Stimulated activated memory B cell treated with anti-CD40 and anti-IgM and Interleukin-4, amounts not matched to agents 10 μg/mL and 1 μg/mL and 100 μg/mL, for 72 hours (primary cell): ENCODE measurements around the gene MEP1B.
A peak's percentile ranks its signal among the peaks of the same experiment; 100 is the strongest.
"Not testable (repeated sequence)": the region's sequence is repeated elsewhere in the genome, so short reads cannot be mapped to it uniquely, and the experiment has no call there.

Source experiments
- ATAC-seq: fragments of 150-1000 bp; cut with Tn5 transposase; 2 replicates; pipeline ENCODE4 v1.10.0; 2021
- H3K27ac Mint-ChIP-seq: one replicate; pipeline ENCODE4 v1.8.0; 2022; ENCODE audit warnings: mild to moderate bottlenecking, mixed read lengths
- H3K27me3 Mint-ChIP-seq: one replicate; pipeline ENCODE4 v1.8.0; 2022; ENCODE audit warnings: mixed read lengths
- H3K36me3 Mint-ChIP-seq: one replicate; pipeline ENCODE4 v1.8.0; 2022; ENCODE audit warnings: mixed read lengths
- H3K4me1 Mint-ChIP-seq: one replicate; pipeline ENCODE4 v1.8.0; 2022; ENCODE audit warnings: mixed read lengths
- H3K4me3 Mint-ChIP-seq: one replicate; pipeline ENCODE4 v1.8.0; 2022; ENCODE audit warnings: mild to moderate bottlenecking, moderate library complexity, mixed read lengths
- H3K9me3 Mint-ChIP-seq: one replicate; pipeline ENCODE4 v1.8.0; 2022; ENCODE audit warnings: mixed read lengths

MEP1B gene

DNA sequence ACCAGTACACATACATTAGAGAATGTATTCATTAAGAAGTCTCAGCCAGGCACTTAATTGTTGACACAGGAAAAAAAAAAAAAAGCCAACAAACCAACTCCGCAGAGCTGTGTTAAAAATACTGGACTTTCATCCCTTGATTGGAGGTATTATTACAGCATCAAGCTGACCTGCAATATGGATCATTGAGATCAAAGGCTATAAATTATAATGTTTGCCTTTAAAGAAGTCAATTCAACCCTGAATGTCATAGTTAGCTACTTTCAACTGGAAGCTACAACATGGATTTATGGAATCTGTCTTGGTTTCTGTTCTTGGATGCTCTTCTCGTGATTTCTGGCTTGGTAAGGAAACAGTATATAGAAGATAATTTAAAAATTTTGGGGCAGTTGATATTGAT lies at the start of gene MEP1B:
MEP1B (plus strand) TSS at position 250 of the 400 bp plus-strand sequence; CDS start at position 282, 32 bp downstream.
- H3K27ac Mint-ChIP-seq = no peak within 1 kb of the TSS
- no peaks in the 10 kb centered on the region for H3K36me3 Mint-ChIP-seq
- peaks cover 23% of the 10 kb centered on the region for H3K27me3 Mint-ChIP-seq
- ATAC-seq = no peak
- peaks cover 5% of the 10 kb centered on the region for H3K9me3 Mint-ChIP-seq
- no peak within 1 kb of the TSS for H3K4me3 Mint-ChIP-seq
- no peaks in the 10 kb centered on the region for H3K4me1 Mint-ChIP-seq

DNA sequence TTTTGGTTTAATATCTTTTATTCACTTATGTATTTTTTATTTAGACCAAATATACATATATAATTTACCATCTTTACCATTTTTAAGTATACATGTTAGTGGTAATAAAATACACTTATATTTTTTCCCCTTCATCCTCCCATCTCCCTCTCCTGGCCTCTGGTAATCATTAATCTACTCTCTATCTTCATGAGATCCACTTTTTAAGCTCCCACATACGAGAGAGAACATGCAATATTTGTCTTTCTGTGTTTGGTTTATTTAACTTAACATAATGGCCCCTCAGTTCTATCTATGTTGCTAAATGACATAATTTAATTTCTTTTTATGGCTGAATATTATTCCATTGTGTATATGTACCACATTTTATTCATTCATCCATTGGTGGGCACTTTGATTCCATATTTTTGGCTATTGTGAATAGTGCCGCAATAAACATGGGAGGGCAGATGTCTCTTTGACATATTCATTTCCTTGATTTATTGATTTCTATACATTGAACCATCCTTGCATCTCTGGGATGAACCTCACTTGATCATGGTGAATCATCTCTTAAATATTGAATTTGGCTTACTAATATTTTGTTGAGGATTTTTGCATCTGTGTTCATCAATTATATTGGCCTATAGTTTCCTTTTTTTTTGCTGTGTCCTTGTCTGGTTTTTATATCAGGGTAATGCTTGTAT lies 41.5 kb upstream of the MEP1B start:
- no peak for ATAC-seq
- Mint-ChIP-seq H3K27me3 (peaks cover 12% of the 10 kb centered on the region), H3K36me3 (no peaks in the 10 kb centered on the region), H3K4me1 (peaks cover 5% of the 10 kb centered on the region), H3K9me3 (peaks cover 5% of the 10 kb centered on the region), H3K27ac (no peak overlapping the region), H3K4me3 (no peak overlapping the region)

DNA sequence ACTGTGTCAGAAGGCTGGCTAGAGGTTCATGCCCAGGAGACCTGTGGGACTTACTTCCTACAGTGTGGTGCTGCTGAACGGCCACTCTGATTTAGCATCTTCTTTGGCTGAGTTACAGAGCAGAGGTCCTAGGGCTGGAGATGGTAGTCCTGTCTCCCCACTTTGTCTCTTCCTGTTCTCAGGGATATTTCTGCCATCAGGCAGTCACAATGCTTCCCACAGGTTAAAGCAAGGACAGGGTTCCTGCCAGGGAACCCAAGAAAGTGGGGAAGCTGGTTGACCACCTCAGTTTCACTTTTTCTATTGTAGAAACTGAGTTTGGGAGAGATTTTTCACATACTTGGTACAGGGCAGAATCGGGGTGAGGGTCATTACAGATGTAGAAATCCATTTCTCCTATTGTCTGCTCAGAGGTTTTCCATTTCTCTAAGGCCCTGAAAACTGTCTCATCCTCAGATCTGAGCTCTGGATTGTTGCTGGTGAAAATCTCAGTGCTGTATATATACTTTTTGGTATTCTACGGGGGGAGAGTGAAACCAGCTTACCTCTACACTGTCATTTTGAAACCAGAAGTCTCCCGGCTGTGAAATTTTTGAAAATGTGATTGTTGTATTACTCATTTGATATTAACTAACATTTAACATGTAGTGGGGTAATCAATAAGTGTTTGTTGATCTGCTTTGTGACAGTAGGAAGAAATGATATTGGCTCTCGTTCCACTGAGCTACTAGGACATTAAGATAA lies 37.0 kb upstream of the MEP1B start:
- H3K9me3 Mint-ChIP-seq = peaks cover 8% of the 10 kb centered on the region
- ATAC-seq = peak; percentile 69

DNA sequence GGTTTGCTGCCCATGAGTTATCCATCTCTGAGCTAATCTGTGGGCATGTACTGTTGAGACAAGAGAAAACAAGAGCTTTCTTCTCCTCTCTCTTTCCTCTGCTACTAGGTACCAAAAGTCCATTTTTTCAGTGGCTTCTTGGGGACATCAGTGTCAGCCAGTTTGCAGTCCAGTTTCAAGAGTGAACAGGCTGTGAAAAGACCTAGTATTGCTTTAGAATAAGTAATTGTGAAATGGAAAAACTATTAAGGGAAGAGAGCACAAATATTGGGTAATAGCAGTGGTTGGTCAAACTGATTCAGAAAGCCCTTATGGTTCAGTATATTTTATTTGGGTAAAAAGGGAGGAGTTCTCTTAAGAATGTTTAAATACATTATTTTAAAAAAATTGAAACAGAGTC lies 33.0 kb upstream of the MEP1B start:
- Mint-ChIP-seq H3K9me3 (peaks cover 5% of the 10 kb centered on the region), H3K27me3 (peaks cover 17% of the 10 kb centered on the region), H3K36me3 (no peaks in the 10 kb centered on the region), H3K27ac (no peak overlapping the region), H3K4me1 (peaks cover 14% of the 10 kb centered on the region), H3K4me3 (no peak overlapping the region)
- ATAC-seq = no peak

More for the DNA sequence above, 37.0 kb upstream of the MEP1B start:
- no peak overlapping the region for H3K27ac Mint-ChIP-seq
- H3K27me3 Mint-ChIP-seq = peaks cover 16% of the 10 kb centered on the region
- no peaks in the 10 kb centered on the region for H3K36me3 Mint-ChIP-seq
- H3K4me3 Mint-ChIP-seq = no peak overlapping the region
- H3K4me1 Mint-ChIP-seq = peaks cover 9% of the 10 kb centered on the region

DNA sequence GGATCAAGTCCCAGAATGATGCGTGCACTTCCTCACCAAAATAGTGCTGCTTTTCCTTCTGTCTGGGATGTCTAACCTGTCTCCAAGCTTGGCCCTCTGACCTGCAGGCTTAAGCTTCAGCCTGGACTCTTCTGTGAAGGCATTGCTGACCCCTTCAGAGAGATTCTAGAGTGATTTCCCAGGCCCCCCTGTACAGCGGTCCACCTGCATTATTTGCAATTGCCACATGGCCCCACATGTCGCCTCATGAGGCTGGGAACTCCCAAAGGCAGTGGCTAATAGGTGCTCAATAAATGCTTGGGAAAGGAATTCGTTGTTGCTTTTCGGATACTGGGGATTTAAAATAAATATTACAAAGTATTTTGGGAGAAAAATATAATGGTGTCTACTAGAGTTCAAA lies 32.3 kb upstream of the MEP1B start:
- no peak for ATAC-seq
- peaks cover 11% of the 10 kb centered on the region for H3K27me3 Mint-ChIP-seq
- peaks cover 2% of the 10 kb centered on the region for H3K9me3 Mint-ChIP-seq
- no peak overlapping the region for H3K4me3 Mint-ChIP-seq
- peaks cover 14% of the 10 kb centered on the region for H3K4me1 Mint-ChIP-seq
- no peak overlapping the region for H3K27ac Mint-ChIP-seq
- H3K36me3 Mint-ChIP-seq = no peaks in the 10 kb centered on the region

DNA sequence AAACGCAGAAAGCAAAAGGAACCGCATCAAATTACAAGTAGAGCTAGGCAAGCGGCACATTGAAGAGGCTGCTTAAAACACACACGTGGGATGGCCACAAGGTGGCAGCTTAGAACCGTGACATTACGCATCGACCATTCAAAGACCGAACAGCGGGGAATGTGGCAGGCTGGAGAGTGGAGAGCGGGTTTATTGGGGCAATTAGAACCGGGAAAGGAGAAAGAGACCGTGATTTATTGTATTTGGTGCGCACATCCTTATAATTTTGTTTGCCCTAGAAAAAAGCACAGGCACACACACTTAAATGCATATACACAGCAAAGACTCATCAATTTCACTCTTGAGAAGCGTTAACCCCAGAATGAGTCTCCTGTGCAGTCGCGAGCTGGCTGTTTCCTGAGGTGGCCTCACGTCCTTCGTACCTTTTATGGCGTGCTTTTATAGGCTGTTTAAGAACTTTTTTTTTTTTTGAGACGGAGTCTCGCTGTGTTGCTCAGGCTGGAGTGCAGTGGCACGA lies 31.7 kb upstream of the MEP1B start:
- H3K4me3 Mint-ChIP-seq = peak overlapping the region; percentile 50
- H3K4me1 Mint-ChIP-seq = peaks cover 10% of the 10 kb centered on the region
- H3K9me3 Mint-ChIP-seq = peaks cover 2% of the 10 kb centered on the region
- H3K36me3 Mint-ChIP-seq = no peaks in the 10 kb centered on the region
- no peak overlapping the region for H3K27ac Mint-ChIP-seq
- H3K27me3 Mint-ChIP-seq = peaks cover 11% of the 10 kb centered on the region
- peak; percentile 84 for ATAC-seq

DNA sequence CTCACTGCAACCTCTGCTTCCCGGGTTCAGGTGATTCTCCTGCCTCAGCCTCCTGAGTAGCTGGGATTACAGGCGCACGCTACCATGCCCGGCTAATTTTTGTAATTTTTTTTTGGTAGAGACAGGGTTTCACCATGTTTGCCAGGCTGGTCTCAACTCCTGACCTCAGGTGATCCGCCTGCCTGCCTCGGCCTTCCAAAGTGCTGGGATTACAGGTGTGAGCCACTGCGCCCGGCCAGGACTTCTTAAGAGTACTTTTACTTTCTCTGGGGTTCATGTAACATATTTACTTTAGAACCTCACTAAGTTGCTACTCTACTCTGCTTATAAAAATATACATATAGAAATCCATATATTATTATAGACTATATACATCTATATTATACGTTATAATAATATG lies 31.2 kb upstream of the MEP1B start:
- not testable (repeated sequence) for H3K36me3 Mint-ChIP-seq, H3K4me3 Mint-ChIP-seq, H3K9me3 Mint-ChIP-seq, H3K27ac Mint-ChIP-seq, ATAC-seq, H3K4me1 Mint-ChIP-seq
- H3K27me3 Mint-ChIP-seq = peaks cover 11% of the 10 kb centered on the region

DNA sequence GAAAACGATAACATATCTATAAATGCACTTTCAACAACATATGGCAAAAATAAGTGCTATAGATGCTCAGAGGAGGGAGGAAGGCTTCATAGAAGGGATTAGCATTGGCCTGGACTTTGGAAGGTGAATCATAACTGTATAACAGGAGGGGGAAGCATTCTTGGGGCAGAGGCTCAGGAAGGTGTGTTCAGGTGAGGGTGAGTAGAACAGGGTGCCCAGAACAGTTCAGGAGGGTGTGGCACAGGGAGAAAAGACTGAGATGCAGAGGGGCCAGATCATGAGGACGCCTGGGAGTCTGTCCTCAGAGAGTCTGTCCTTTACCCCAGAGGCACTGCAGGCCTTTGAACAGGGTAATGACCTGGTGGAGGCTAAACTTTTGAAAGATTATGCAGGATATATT lies 29.3 kb upstream of the MEP1B start:
- H3K36me3 Mint-ChIP-seq = no peaks in the 10 kb centered on the region
- no peak overlapping the region for H3K4me3 Mint-ChIP-seq
- H3K27ac Mint-ChIP-seq = no peak overlapping the region
- H3K9me3 Mint-ChIP-seq = no peaks in the 10 kb centered on the region
- H3K4me1 Mint-ChIP-seq = peaks cover 7% of the 10 kb centered on the region
- peaks cover 11% of the 10 kb centered on the region for H3K27me3 Mint-ChIP-seq
- ATAC-seq = no peak

DNA sequence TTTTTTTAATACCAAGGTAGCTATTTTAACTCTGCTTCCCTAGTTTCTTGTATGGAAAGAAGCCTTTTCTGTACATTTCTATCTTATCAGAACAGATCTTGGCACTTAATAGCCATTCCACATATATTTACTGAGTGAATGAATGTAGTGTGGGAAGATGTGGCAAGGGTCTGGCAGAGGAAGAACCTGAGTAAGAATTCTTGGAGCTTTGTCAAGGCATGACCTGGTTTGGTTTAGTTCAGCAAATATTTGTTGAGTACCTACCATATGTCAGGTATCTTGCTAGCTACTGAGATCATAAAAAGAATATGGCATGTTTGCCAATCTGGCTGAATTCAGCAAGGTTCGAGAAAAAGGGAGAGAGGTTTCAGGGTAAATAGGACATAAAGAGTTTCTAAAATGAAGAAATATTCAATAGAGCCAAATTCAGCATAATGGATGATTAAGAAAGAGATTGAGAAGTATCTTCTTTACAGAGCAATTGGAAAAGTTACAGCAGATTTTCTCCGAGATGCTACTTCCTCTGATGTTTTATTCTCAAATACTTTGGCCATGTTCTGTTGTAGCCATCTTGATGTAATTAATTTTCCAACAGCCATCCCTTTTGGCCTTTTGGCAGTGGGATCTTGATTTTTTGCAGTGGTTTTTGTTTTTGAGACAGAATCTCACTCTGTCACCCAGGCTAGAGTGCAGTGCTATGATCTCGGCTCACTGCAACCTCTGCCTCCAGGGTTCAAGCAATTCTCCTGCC lies 21.7 kb upstream of the MEP1B start:
- no peaks in the 10 kb centered on the region for H3K4me1 Mint-ChIP-seq
- peaks cover 4% of the 10 kb centered on the region for H3K9me3 Mint-ChIP-seq
- no peaks in the 10 kb centered on the region for H3K36me3 Mint-ChIP-seq
- ATAC-seq = no peak
- no peak overlapping the region for H3K4me3 Mint-ChIP-seq
- no peak overlapping the region for H3K27ac Mint-ChIP-seq
- no peaks in the 10 kb centered on the region for H3K27me3 Mint-ChIP-seq

DNA sequence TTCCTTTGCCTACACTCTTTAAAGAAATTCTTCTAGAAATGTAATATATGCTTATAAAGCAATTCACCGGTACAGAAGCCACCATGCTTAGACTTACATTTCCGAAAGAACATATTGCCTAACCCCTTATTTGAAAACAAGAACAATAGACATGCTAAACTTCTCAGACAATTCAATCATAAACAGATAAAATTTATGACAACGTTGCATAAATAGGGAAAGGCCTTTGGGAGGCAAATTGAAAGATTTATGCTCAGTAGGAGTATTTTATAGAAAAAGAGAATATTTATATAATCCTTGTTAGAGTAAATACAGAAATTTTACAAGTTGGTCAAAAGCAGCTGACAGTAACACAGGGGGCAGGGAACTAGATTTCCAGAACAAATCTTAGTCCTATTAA lies 16.2 kb upstream of the MEP1B start:
- no peaks in the 10 kb centered on the region for H3K4me1 Mint-ChIP-seq
- peaks cover 10% of the 10 kb centered on the region for H3K9me3 Mint-ChIP-seq
- no peaks in the 10 kb centered on the region for H3K27me3 Mint-ChIP-seq
- ATAC-seq = no peak
- no peaks in the 10 kb centered on the region for H3K36me3 Mint-ChIP-seq
- H3K4me3 Mint-ChIP-seq = no peak overlapping the region
- no peak overlapping the region for H3K27ac Mint-ChIP-seq

DNA sequence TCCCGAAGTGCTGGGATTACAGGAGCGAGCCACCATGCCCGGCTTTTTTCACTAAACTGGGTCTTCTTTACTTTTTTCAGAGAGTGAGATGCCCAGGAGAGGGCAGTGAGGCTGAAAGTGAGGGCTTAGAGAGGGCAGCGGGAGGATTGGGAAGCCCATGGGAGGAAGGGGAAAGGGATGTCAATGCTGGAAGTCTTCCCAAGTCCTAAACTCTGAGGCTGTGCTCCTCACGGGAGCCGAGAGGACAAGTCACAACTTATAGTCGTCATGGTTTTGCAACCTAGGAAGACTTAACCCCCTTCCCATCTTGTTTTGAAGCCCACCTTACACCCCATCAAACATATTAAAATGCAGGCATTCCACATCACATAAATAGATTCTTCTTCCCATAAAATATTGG lies 15.1 kb upstream of the MEP1B start:
- no peak overlapping the region for H3K27ac Mint-ChIP-seq
- peaks cover 10% of the 10 kb centered on the region for H3K9me3 Mint-ChIP-seq
- H3K36me3 Mint-ChIP-seq = no peaks in the 10 kb centered on the region

DNA sequence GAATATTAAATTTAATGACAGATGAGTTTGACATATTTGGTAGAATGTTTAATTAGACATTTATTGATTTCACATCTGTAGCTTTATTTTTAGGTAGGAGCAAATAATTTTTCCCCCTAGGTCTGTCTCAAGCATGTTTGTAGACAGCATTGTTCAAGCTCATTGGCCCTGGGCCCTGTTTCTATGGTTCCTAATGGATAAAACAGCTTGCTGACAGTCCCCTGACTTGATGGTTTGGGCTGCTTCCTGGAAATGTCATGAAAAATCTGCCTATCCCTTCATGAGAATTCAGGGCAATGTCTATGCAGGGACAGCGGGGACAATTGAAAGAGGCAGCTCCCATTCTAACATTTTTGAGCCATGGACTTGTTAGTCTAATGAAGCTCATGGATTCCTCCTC lies 14.6 kb upstream of the MEP1B start:
- no peak for ATAC-seq
- Mint-ChIP-seq H3K36me3 (no peaks in the 10 kb centered on the region), H3K27me3 (no peaks in the 10 kb centered on the region), H3K4me3 (no peak overlapping the region), H3K9me3 (peaks cover 10% of the 10 kb centered on the region), H3K4me1 (no peaks in the 10 kb centered on the region), H3K27ac (no peak overlapping the region)

More for the DNA sequence above, 15.1 kb upstream of the MEP1B start:
- no peaks in the 10 kb centered on the region for H3K27me3 Mint-ChIP-seq
- no peak for ATAC-seq
- H3K4me1 Mint-ChIP-seq = no peaks in the 10 kb centered on the region
- H3K4me3 Mint-ChIP-seq = no peak overlapping the region

DNA sequence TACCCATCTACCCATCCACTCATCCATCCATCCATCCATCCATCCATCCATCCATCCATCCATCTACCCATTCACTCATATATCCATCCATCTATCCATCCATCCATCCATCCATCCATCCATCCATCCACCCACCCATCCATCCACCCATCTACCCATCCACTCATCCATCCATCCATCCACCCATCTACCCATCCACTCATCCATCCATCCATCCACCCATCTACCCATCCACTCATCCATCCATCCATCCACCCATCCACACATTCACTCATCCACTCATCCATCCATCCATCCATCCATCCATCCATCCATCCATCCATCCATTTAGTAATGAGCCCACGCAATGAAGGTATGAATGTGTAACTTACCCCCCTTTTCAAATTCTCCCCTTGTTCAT lies 13.1 kb upstream of the MEP1B start:
- H3K9me3 Mint-ChIP-seq, H3K4me1 Mint-ChIP-seq, H3K4me3 Mint-ChIP-seq, H3K27me3 Mint-ChIP-seq, ATAC-seq, H3K36me3 Mint-ChIP-seq, H3K27ac Mint-ChIP-seq: not testable (repeated sequence)

DNA sequence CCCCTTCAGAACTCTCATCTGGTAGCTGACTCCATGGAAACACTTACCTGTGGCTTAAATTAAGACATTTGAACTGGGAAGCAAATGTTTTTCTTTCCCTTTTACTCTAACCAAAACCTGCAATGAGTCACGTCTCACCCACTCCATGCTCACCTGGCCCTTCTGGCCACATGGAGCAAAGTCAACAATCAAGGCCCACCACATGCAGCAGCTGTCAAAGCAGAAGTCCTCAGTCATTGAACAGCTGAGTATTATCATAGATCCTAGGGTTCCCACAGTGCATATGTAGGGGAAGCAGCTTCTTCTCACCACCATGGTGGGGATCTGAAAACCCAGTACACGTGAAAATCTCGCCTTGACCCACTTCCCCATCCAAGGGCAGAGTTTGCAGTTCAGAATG lies 12.3 kb upstream of the MEP1B start:
- peaks cover 6% of the 10 kb centered on the region for H3K9me3 Mint-ChIP-seq
- H3K27ac Mint-ChIP-seq = no peak overlapping the region
- ATAC-seq = no peak
- H3K4me3 Mint-ChIP-seq = no peak overlapping the region
- no peaks in the 10 kb centered on the region for H3K4me1 Mint-ChIP-seq
- no peaks in the 10 kb centered on the region for H3K27me3 Mint-ChIP-seq
- H3K36me3 Mint-ChIP-seq = no peaks in the 10 kb centered on the region

DNA sequence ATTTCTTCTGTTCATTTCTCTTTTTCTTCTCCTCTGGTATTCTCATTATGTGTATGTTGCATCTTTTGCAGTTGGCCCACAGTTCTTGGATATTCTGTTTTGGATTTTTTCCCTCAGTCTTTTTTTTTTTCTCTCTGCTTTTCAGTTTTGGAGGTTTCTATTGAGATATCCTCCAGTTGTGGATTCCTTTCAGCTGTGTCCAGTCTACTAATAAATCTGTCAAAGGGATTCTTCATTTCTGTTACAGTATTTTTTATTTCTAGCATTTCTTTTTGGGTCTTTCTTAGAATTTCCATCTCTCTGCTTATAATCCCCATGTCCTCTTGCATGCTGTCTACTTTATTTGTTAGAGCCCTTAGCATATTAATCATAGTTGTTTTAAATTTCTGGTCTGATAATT lies 6.3 kb upstream of the MEP1B start:
- Mint-ChIP-seq H3K27ac (no peak overlapping the region), H3K4me3 (no peak overlapping the region), H3K9me3 (peaks cover 14% of the 10 kb centered on the region), H3K27me3 (peaks cover 5% of the 10 kb centered on the region), H3K36me3 (no peaks in the 10 kb centered on the region), H3K4me1 (no peaks in the 10 kb centered on the region)
- ATAC-seq = no peak
